Vagina (tissue), 2 donors: ENCODE results near the gene MBP. TPM values are rescaled to one million over a fixed set of nuclear protein-coding genes. Genes with fewer than 3 reads are reported as not detected.

Experiments
- DNase-seq, 2 donors: peaks; one replicate each; pipeline ENCODE4 v3.0.0-alpha.2; 2017; ENCODE audit errors: extremely low spot score in 2 of 2
- H3K27ac ChIP-seq: fragments of 200-600 bp; sonication (generic); one replicate; pipeline ENCODE4 v1.5.1; 2019
- H3K27me3 ChIP-seq: fragments of 200-600 bp; sonication (generic); one replicate; pipeline ENCODE4 v1.5.1; 2019
- H3K36me3 ChIP-seq, 2 donors: fragments of 200-600 bp; sonication (generic); one replicate each; pipeline ENCODE4 v1.5.1; 2017 to 2019
- H3K4me1 ChIP-seq: fragments of 200-600 bp; sonication (generic); one replicate; pipeline ENCODE4 v1.5.1; 2019
- H3K4me3 ChIP-seq, 2 donors: fragments of 200-600 bp; sonication (generic); 1 replicate in 1 of 2; 2 replicates in 1 of 2; pipeline ENCODE4 v1.5.1; 2016 to 2019
- H3K9me3 ChIP-seq: fragments of 200-600 bp; sonication (generic); one replicate; pipeline ENCODE4 v1.5.1; 2019
- CTCF ChIP-seq, 3 experiments: fragments of 450-650 bp in 2 of 3; fragments of 200-600 bp in 1 of 3; sonication (generic) in 1 of 3; IDR thresholded peaks; one replicate each; pipeline ENCODE4 v1.5.1; 2017 to 2019; ENCODE audit warnings: antibody characterized with exemption in 3 of 3, mild to moderate bottlenecking in 2 of 3, moderate library complexity in 2 of 3
- POLR2A ChIP-seq, 2 donors: fragments of 450-650 bp; IDR thresholded peaks; one replicate each; pipeline ENCODE4 v1.6.1; 2017; ENCODE audit warnings: antibody characterized with exemption in 2 of 2, mild to moderate bottlenecking in 2 of 2, moderate library complexity in 2 of 2
- POLR2AphosphoS5 ChIP-seq, 2 donors: sonication (generic); formaldehyde crosslinking; IDR thresholded peaks; one replicate each; pipeline ENCODE4 v1.9.0; 2017; ENCODE audit warnings: antibody characterized with exemption in 2 of 2, mild to moderate bottlenecking in 2 of 2, low read depth in 1 of 2; ENCODE audit not compliant: insufficient read depth in 1 of 2
- intact Hi-C: fragments of 100-400 bp; cut with DNase I; formaldehyde crosslinking; loops from one replicate; pipeline ENCODE4 v1.15.1; 2023
- total RNA-seq: library from RNA; depleted of rRNA; stranded (reverse); fragments of >200 nt; gene quantifications from one replicate; pipeline ENCODE4 v1.2.3, GENCODE V29; 2016

MBP gene
- total RNA-seq, 1 donor from 2014 or later, result 33.6 TPM

- Histone ChIP-seq H3K4me3 (no peak overlapping the region), H3K27ac (no peak overlapping the region), H3K9me3 (no peaks in the 10 kb centered on the region), H3K36me3 (no peaks in the 10 kb centered on the region), H3K27me3 (no peaks in the 10 kb centered on the region), H3K4me1 (peaks cover 18% of the 10 kb centered on the region)
- TF ChIP-seq CTCF (IDR thresholded peaks at IDR 0.05), result no peak
- TF ChIP-seq POLR2A (IDR thresholded peaks at IDR 0.05), result no peak
- no peak for TF ChIP-seq POLR2AphosphoS5 (IDR thresholded peaks at IDR 0.05; ENCODE audit: insufficient read depth in 1 of 2, low read depth in 1 of 2)
- intact Hi-C loops, result no loop called here
- DNase-seq, result no peak
Observed at GRCh38 chr18:77038182-77038858, 94.3 kb downstream of the MBP start.

GRCh38 chr18:77037567-77037966, 95.0 kb downstream of the MBP start:
- TF ChIP-seq POLR2AphosphoS5 (IDR thresholded peaks at IDR 0.05; ENCODE audit: insufficient read depth in 1 of 2, low read depth in 1 of 2), result no peak
- no peak for TF ChIP-seq POLR2A (IDR thresholded peaks at IDR 0.05)
- TF ChIP-seq CTCF (IDR thresholded peaks at IDR 0.05), result no peak
- H3K27me3 ChIP-seq, result no peaks in the 10 kb centered on the region
- DNase-seq, result no peak
- intact Hi-C loops, result no loop called here
- no peak overlapping the region for H3K27ac ChIP-seq
- H3K4me3 ChIP-seq, result no peak overlapping the region
- H3K4me1 ChIP-seq, result peaks cover 18% of the 10 kb centered on the region
- no peaks in the 10 kb centered on the region for H3K9me3 ChIP-seq
- H3K36me3 ChIP-seq, result no peaks in the 10 kb centered on the region

- Histone ChIP-seq H3K36me3 (no peaks in the 10 kb centered on the region), H3K27me3 (no peaks in the 10 kb centered on the region), H3K27ac (no peak overlapping the region), H3K9me3 (no peaks in the 10 kb centered on the region), H3K4me1 (peaks cover 18% of the 10 kb centered on the region), H3K4me3 (no peak overlapping the region)
- intact Hi-C loops, result no loop called here
- no peak for DNase-seq
- TF ChIP-seq POLR2A (IDR thresholded peaks at IDR 0.05) (no peak), POLR2AphosphoS5 (IDR thresholded peaks at IDR 0.05; ENCODE audit: insufficient read depth in 1 of 2, low read depth in 1 of 2) (no peak), CTCF (IDR thresholded peaks at IDR 0.05) (no peak)
Observed at GRCh38 chr18:77035380-77036187, 97.0 kb downstream of the MBP start.

- DNase-seq, result no peak
- no peak overlapping the region for H3K27ac ChIP-seq
- no peak overlapping the region for H3K4me3 ChIP-seq
- TF ChIP-seq POLR2A (IDR thresholded peaks at IDR 0.05) (no peak), CTCF (IDR thresholded peaks at IDR 0.05) (no peak), POLR2AphosphoS5 (IDR thresholded peaks at IDR 0.05; ENCODE audit: insufficient read depth in 1 of 2, low read depth in 1 of 2) (no peak)
- intact Hi-C loops, result no loop called here
- H3K9me3 ChIP-seq, result no peaks in the 10 kb centered on the region
- no peaks in the 10 kb centered on the region for H3K36me3 ChIP-seq
- H3K4me1 ChIP-seq, result peaks cover 10% of the 10 kb centered on the region
- no peaks in the 10 kb centered on the region for H3K27me3 ChIP-seq
Observed at GRCh38 chr18:77033575-77033974, 99.0 kb downstream of the MBP start.
